PC-9 (cell line): ENCODE data around the gene MT1G.

Source experiments
- EZH2 ChIP-seq: fragments of 200-600 bp; sonication (generic); IDR thresholded peaks from 2 replicates; pipeline ENCODE4 v1.8.0; 2017; ENCODE audit warnings: antibody characterized with exemption, low read depth
- TF ChIP-seq, protein P1 (sequence below): fragments of 200-600 bp; sonication (generic); conservative IDR thresholded peaks from 2 replicates; pipeline ENCODE4 v1.6.1; 2017; ENCODE audit warnings: mixed run types, antibody characterized with exemption, mild to moderate bottlenecking, moderate library complexity

DNA sequence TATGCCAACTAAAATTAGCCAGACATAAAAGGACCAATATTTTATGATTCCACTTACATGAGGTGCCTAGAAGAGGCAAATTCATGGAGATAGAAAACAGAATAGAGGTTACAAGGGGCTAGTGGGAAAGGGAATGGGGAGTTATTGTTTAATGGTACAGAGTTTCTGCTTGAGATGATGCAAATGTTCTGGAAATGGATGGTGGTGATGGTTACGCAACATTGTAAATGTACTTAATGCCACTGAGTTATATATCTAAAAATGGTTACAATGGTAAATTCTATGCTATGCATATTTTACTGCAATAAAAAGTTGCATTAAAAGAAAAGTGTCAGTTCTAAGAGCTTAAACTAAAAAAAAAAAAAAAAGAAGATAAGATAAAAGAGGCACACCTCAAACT, 32.3 kb upstream of the MT1G start:
- TF ChIP-seq, protein P1, sequence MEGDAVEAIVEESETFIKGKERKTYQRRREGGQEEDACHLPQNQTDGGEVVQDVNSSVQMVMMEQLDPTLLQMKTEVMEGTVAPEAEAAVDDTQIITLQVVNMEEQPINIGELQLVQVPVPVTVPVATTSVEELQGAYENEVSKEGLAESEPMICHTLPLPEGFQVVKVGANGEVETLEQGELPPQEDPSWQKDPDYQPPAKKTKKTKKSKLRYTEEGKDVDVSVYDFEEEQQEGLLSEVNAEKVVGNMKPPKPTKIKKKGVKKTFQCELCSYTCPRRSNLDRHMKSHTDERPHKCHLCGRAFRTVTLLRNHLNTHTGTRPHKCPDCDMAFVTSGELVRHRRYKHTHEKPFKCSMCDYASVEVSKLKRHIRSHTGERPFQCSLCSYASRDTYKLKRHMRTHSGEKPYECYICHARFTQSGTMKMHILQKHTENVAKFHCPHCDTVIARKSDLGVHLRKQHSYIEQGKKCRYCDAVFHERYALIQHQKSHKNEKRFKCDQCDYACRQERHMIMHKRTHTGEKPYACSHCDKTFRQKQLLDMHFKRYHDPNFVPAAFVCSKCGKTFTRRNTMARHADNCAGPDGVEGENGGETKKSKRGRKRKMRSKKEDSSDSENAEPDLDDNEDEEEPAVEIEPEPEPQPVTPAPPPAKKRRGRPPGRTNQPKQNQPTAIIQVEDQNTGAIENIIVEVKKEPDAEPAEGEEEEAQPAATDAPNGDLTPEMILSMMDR, result no peak
- TF ChIP-seq EZH2, result no peak
